HG02571 (cell line): ENCODE measurements around the gene PIH1D2.
"Not testable (repeated sequence)": the region's sequence is repeated elsewhere in the genome, so short reads cannot be mapped to it uniquely, and the experiment has no call there.

Experiments used
- ATAC-seq: cut with Tn5 transposase; IDR thresholded peaks from one replicate; pipeline ENCODE4 v1.9.1; 2021; ENCODE audit warnings: mild to moderate bottlenecking, moderate library complexity; ENCODE audit not compliant: unreplicated experiment

PIH1D2 gene

GRCh38 chr11:112057170-112057569, 16.6 kb downstream of the PIH1D2 start:
- no peak for ATAC-seq

DNA sequence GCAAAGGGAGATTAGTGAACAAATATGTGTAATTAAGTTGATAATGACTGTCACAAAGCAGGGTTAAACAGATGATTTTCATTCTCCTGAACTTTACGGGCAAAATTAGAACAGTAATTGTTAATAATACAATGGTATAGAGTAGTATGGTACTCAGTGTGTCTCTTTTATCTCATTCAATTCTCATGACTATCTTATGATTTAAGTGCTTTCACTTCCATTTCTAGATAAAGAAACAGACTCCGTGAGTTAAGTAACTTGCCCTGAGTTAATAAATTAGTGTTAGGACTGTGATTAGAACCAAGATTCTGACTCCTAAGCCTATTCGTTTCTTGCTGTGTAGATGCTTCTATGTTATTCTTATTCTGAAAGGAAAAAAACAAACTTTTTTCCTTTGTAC, 22.0 kb downstream of the PIH1D2 start:
- ATAC-seq: no peak

DNA sequence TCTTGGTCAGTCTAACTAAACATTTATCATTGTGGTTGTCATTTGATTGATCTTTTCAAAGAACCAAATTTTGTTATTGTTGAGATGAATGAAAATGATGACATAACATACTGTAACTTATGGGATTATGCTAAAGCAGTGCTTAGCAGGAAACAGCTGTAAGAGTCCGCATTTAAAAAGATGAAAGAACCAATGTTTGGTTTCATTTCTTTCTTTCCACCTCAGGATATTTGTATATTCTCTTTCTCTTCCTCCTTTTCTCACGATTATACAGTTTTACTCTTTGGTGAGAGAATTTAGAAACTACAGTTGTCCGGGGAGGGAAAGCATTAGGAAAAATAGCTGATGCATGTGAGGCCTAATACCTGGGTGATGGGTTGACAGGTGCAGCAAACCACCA, 23.1 kb downstream of the PIH1D2 start:
- peak; percentile 94 for ATAC-seq

- ATAC-seq: no peak
Observed at GRCh38 chr11:112049777-112050176, 24.0 kb downstream of the PIH1D2 start.

GRCh38 chr11:112048256-112048655, 25.6 kb downstream of the PIH1D2 start:
- ATAC-seq: not testable (repeated sequence)

DNA sequence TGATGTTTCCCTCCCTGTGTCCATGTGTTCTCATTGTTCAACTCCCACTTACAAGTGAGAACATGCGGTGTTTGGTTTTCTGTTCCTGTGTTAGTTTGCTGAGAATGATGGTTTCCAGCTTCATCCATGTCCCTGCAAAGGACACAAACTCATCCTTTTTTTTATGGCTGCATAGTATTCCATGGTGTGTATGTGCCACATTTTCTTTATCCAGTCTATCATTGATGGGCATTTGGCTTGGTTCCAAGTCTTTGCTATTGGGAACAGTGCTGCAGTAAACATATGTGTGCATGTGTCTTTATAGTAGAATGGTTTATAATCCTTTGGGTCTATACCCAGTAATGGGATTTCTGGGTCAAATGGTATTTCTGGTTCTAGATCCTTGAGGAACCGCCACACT, 27.2 kb downstream of the PIH1D2 start:
- ATAC-seq: not testable (repeated sequence)

- no peak for ATAC-seq
Observed at GRCh38 chr11:112044961-112045360, 28.9 kb downstream of the PIH1D2 start.

DNA sequence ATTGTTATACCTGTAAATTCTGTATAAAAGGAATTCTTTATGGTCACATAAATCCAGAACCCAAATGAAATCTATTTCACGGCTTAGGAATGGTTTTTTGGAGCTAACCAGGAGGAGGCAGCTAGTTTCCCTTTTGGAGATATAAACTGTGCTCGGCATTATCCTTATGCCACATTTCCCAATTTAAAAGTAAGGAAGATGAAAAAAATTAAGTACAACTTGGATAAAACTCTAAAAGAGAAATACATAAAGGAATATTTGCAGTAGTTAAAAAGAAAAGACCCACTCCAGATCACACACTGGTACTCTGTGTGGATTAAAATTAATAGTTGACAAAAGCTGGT, 30.9 kb downstream of the PIH1D2 start:
- ATAC-seq: no peak

GRCh38 chr11:112042161-112042960, 31.5 kb downstream of the PIH1D2 start:
- no peak for ATAC-seq

- ATAC-seq: no peak
Observed at GRCh38 chr11:112037527-112037926, 36.3 kb downstream of the PIH1D2 start.

DNA sequence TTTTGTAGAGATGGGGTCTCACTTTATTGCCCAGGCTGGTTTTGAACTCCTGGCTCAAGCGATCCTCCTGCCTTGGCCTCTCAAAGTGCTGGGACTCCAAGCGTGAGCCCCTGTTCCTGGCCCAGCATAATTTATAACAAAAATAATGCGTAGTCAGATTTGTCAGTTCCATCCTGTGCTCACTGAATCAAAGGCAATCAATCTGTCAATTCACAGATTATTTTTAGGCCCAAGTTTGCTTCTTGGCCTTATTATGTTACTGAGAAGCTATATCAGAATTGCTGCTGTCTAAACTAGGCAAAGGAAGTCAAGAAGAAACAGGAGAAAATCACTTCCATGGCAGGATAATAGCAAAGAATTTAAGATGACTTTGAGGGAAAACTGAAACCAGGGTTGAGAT, 39.9 kb downstream of the PIH1D2 start:
- no peak for ATAC-seq

- ATAC-seq: no peak
Observed at GRCh38 chr11:112029460-112029859, 44.4 kb downstream of the PIH1D2 start.

- not testable (repeated sequence) for ATAC-seq
Observed at GRCh38 chr11:112026784-112027410, 46.9 kb downstream of the PIH1D2 start.

GRCh38 chr11:112025707-112026106, 48.1 kb downstream of the PIH1D2 start:
- no peak for ATAC-seq

- peak; percentile 76 for ATAC-seq
Observed at GRCh38 chr11:112024773-112025678, 48.8 kb downstream of the PIH1D2 start, which contains the start of gene DLAT. DLAT (plus strand) TSS chr11:112025408; CDS start chr11:112025473, 65 bp downstream.

GRCh38 chr11:112024178-112024772, 49.5 kb downstream of the PIH1D2 start:
- ATAC-seq: no peak

GRCh38 chr11:112023104-112023503, 50.7 kb downstream of the PIH1D2 start:
- no peak for ATAC-seq

GRCh38 chr11:112019066-112019465, 54.8 kb downstream of the PIH1D2 start:
- no peak for ATAC-seq
